Motor neuron (in vitro differentiated cells): ENCODE results near the gene FBXO15. TPM values are rescaled to one million over a fixed set of nuclear protein-coding genes. Genes with fewer than 3 reads are reported as not detected.

Experiments used
- ATAC-seq, 8 experiments: fragments of 200-7000 bp; cut with Tn5 transposase; replicated peaks in 6 of 8; 2 replicates each; pipeline ENCODE4 v1.8.0; 2021; ENCODE audit warnings: mild to moderate bottlenecking in 8 of 8, moderate library complexity in 8 of 8
- H3K27ac ChIP-seq, 2 donors: fragments of 250-450 bp; sonication (Bioruptor Pico); 2 replicates each; pipeline ENCODE4 v1.9.0; 2021; ENCODE audit warnings: antibody characterized with exemption in 2 of 2, mild to moderate bottlenecking in 2 of 2, moderate library complexity in 1 of 2
- H3K4me1 ChIP-seq, 2 donors: fragments of 250-450 bp; sonication (Bioruptor Pico); replicated peaks in 1 of 2; 2 replicates each; pipeline ENCODE4 v1.6.1; 2021; ENCODE audit warnings: antibody characterized with exemption in 2 of 2, mild to moderate bottlenecking in 2 of 2, moderate library complexity in 1 of 2
- H3K4me3 ChIP-seq, 5 donors: fragments of 250-450 bp; sonication (Bioruptor Pico); 2 replicates each; pipeline ENCODE4 v1.9.0; 2021; ENCODE audit warnings: antibody characterized with exemption in 5 of 5, mild to moderate bottlenecking in 5 of 5, moderate library complexity in 4 of 5
- WGBS, 10 experiments: fragments of 450-650 bp; shearing (Covaris generic); methylation state at CpG; one replicate each; pipeline ENCODE4 v1.0.0; 2022; 5-methylcytosine and 5-hydroxymethylcytosine counted together
- in situ Hi-C, 9 experiments: fragments of 400-800 bp; cut with MboI; loops; one replicate each; pipeline ENCODE4 v1.15.0; 2021; ENCODE audit warnings: low sequenced_read_pairs in 9 of 9, low pct_unique_long_range_greater_than_20kb in 2 of 9; ENCODE audit not compliant: unreplicated experiment in 9 of 9
- total RNA-seq, 8 experiments: library from RNA; unstranded; fragments of 300-600 nt; gene quantifications; 2 replicates each; pipeline versions ENCODE4 v1.2.3 to v1.2.4, GENCODE V29; 2022

FBXO15 gene
- total RNA-seq, 8 experiments from 2014 or later, result 0.36 to 6.0 (median 3.3) TPM

GRCh38 chr18:74128159-74128558 is 19.5 kb downstream of the FBXO15 start:
- Histone ChIP-seq H3K4me3 (no peak overlapping the region), H3K4me1 (peaks cover 10 to 14% of the 10 kb centered on the region in 2 donors), H3K27ac (no peak overlapping the region)
- ATAC-seq, result peak in 5 of 8 experiments; percentile 55 to 92 (median 77)
- in situ Hi-C loops, result loop anchor here in 1 of 9 experiments (25.0 kb wide), 1 partner anchor 1366 kb away; no protein-coding TSS in a partner anchor
- WGBS, 10 experiments, result 35 to 100% (median 58%) methylated on average over 1 to 3 of the region's 3 CpGs; no CpG with 5 or more reads in 1 of the 10 experiments

GRCh38 chr18:74126684-74127655 is 20.7 kb downstream of the FBXO15 start:
- WGBS, 10 experiments, result 21 to 67% (median 40%) methylated on average over 1 to 10 of the region's 10 CpGs
- no peak overlapping the region for H3K4me3 ChIP-seq
- H3K4me1 ChIP-seq, result peaks cover 10 to 14% of the 10 kb centered on the region in 2 donors
- H3K27ac ChIP-seq, result no peak overlapping the region
- ATAC-seq, result peak in 3 of 8 experiments; percentile 16 to 39 (median 22)
- in situ Hi-C loops, result loop anchor here in 1 of 9 experiments (25.0 kb wide), 1 partner anchor 1365 kb away; no protein-coding TSS in a partner anchor

GRCh38 chr18:74124642-74125041 is 23.0 kb downstream of the FBXO15 start:
- WGBS, 10 experiments, result 89 to 100% methylated on average over 1 of the region's 1 CpG; no CpG with 5 or more reads in 8 of the 10 experiments
- no peak for ATAC-seq
- in situ Hi-C loops, result loop anchor here in 4 of 9 experiments (25.0 kb wide), 1 partner anchor 1362 kb away; no protein-coding TSS in a partner anchor
- Histone ChIP-seq H3K27ac (no peak overlapping the region), H3K4me3 (no peak overlapping the region), H3K4me1 (peaks cover 10 to 14% of the 10 kb centered on the region in 2 donors)

- WGBS, 10 experiments, result 57 to 100% (median 80%) methylated on average over 1 to 5 of the region's 6 CpGs; no CpG with 5 or more reads in 1 of the 10 experiments
- no peak for ATAC-seq
Measured at GRCh38 chr18:74123200-74123599, 24.4 kb downstream of the FBXO15 start.

GRCh38 chr18:74116633-74117554 is 30.7 kb downstream of the FBXO15 start:
- peak; percentile 28 to 75 (median 58) for ATAC-seq
- Histone ChIP-seq H3K27ac (no peak overlapping the region), H3K4me3 (no peak overlapping the region), H3K4me1 (peaks cover 5 to 6% of the 10 kb centered on the region in 2 donors)
- in situ Hi-C loops, result loop anchor here in 4 of 9 experiments (10.0 to 25.0 kb wide), 2 partner anchors 1352 to 1355 kb away; no protein-coding TSS in a partner anchor
- WGBS, 10 experiments, result 0 to 100% (median 54%) methylated on average over 1 to 8 of the region's 9 CpGs; no CpG with 5 or more reads in 1 of the 10 experiments

More at GRCh38 chr18:74123200-74123599, 24.4 kb downstream of the FBXO15 start:
- peaks cover 10 to 11% of the 10 kb centered on the region in 2 donors for H3K4me1 ChIP-seq
- in situ Hi-C loops, result loop anchor here in 3 of 9 experiments (25.0 kb wide), 1 partner anchor 1361 kb away; no protein-coding TSS in a partner anchor
- H3K27ac ChIP-seq, result no peak overlapping the region
- H3K4me3 ChIP-seq, result no peak overlapping the region

- Histone ChIP-seq H3K4me1 (peaks cover 5 to 6% of the 10 kb centered on the region in 2 donors), H3K4me3 (no peak overlapping the region), H3K27ac (no peak overlapping the region)
- ATAC-seq, result peak in 3 of 8 experiments; percentile 33 to 49 (median 37)
- 20 to 100% (median 56%) methylated on average over 1 to 4 of the region's 4 CpGs; no CpG with 5 or more reads in 2 of the 10 experiments for WGBS, 10 experiments
- in situ Hi-C loops, result loop anchor here in 4 of 9 experiments (10.0 to 25.0 kb wide), 2 partner anchors 1350 to 1353 kb away; no protein-coding TSS in a partner anchor
Measured at GRCh38 chr18:74115046-74115445, 32.6 kb downstream of the FBXO15 start.

GRCh38 chr18:74114116-74114515 is 33.5 kb downstream of the FBXO15 start:
- Histone ChIP-seq H3K27ac (no peak overlapping the region), H3K4me3 (no peak overlapping the region), H3K4me1 (peaks cover 5 to 6% of the 10 kb centered on the region in 2 donors)
- in situ Hi-C loops, result loop anchor here in 4 of 9 experiments (10.0 to 25.0 kb wide), 2 partner anchors 1349 to 1352 kb away; no protein-coding TSS in a partner anchor
- ATAC-seq, result peak in 3 of 8 experiments; percentile 14 to 58 (median 37)
- 0 to 13% (median 5%) methylated on average over 1 of the region's 1 CpG; no CpG with 5 or more reads in 6 of the 10 experiments for WGBS, 10 experiments

GRCh38 chr18:74113711-74114110 is 33.9 kb downstream of the FBXO15 start:
- no peak overlapping the region for H3K4me3 ChIP-seq
- H3K27ac ChIP-seq, result no peak overlapping the region
- peak in 1 of 8 experiments; percentile 42 for ATAC-seq
- peaks cover 5 to 6% of the 10 kb centered on the region in 2 donors for H3K4me1 ChIP-seq
- in situ Hi-C loops, result loop anchor here in 4 of 9 experiments (10.0 to 25.0 kb wide), 2 partner anchors 1349 to 1351 kb away; no protein-coding TSS in a partner anchor

- no peak for ATAC-seq
- peaks cover 5 to 6% of the 10 kb centered on the region in 2 donors for H3K4me1 ChIP-seq
- H3K4me3 ChIP-seq, result no peak overlapping the region
- in situ Hi-C loops, result loop anchor here in 4 of 9 experiments (10.0 to 25.0 kb wide), 2 partner anchors 1346 to 1349 kb away; no protein-coding TSS in a partner anchor
- no peak overlapping the region for H3K27ac ChIP-seq
- WGBS, 10 experiments, result 54 to 100% (median 76%) methylated on average over 1 to 4 of the region's 4 CpGs
Measured at GRCh38 chr18:74110976-74111375, 36.7 kb downstream of the FBXO15 start.

- 88 to 100% (median 100%) methylated on average over 1 of the region's 1 CpG; no CpG with 5 or more reads in 1 of the 10 experiments for WGBS, 10 experiments
- in situ Hi-C loops, result loop anchor here in 4 of 9 experiments (10.0 to 25.0 kb wide), 2 partner anchors 1345 to 1348 kb away; no protein-coding TSS in a partner anchor
- no peak for ATAC-seq
- Histone ChIP-seq H3K4me1 (peaks cover 5 to 6% of the 10 kb centered on the region in 2 donors), H3K4me3 (no peak overlapping the region), H3K27ac (no peak overlapping the region)
Measured at GRCh38 chr18:74110149-74110548, 37.5 kb downstream of the FBXO15 start.

- no peak overlapping the region for H3K4me3 ChIP-seq
- 27 to 96% (median 84%) methylated on average over 2 of the region's 2 CpGs for WGBS, 10 experiments
- in situ Hi-C loops, result loop anchor here in 3 of 9 experiments (25.0 kb wide), 1 partner anchor 1346 kb away; no protein-coding TSS in a partner anchor
- ATAC-seq, result no peak
- no peaks in the 10 kb centered on the region for H3K4me1 ChIP-seq
- no peak overlapping the region for H3K27ac ChIP-seq
Measured at GRCh38 chr18:74108460-74108859, 39.2 kb downstream of the FBXO15 start.

GRCh38 chr18:74097803-74098202 is 49.8 kb downstream of the FBXO15 start:
- Histone ChIP-seq H3K27ac (no peak overlapping the region), H3K4me3 (no peak overlapping the region), H3K4me1 (no peaks in the 10 kb centered on the region)
- WGBS, 10 experiments, result 0 to 100% (median 53%) methylated on average over 1 of the region's 1 CpG
- no peak for ATAC-seq
- in situ Hi-C loops, result no loop called here
